HepG2 (cell line): Measurements from ENCODE around the gene SLC36A3. TPM values are rescaled to one million over a fixed set of nuclear protein-coding genes. Genes with fewer than 3 reads are reported as not detected.

Experiments
- ATAC-seq: fragments of 200-7000 bp; cut with Tn5 transposase; 3 replicates; pipeline ENCODE4 v1.9.1; 2020; ENCODE audit warnings: mild to moderate bottlenecking, moderate library complexity
- BruUV-seq: library from RNA; stranded (reverse); fragments of 400-500 nt; replicated peaks from 2 replicates; lab custom pipeline; 2021; lab: Mats Ljungman, UMichigan
- CTCF ChIA-PET: fragments of 300-600 bp; formaldehyde crosslinking; extraction: SDS; loops from one replicate; lab custom pipeline; 2021; ENCODE audit warnings: low total read pairs, inconsistent platforms, low intra/inter-chr PET ratio; lab: Yijun Ruan, JAX
- POLR2A ChIA-PET: fragments of 350-600 bp; sonication (Branson Sonifier 250); formaldehyde crosslinking; loops from one replicate; lab custom pipeline; 2020; ENCODE audit warnings: antibody characterized with exemption, inconsistent platforms; lab: Yijun Ruan, JAX
- DNase-seq: peaks from one replicate; pipeline ENCODE4 v3.0.0-alpha.2; 2015; ENCODE audit warnings: low spot score
- FAIRE-seq: peaks from 3 replicates; lab custom pipeline; 2011; peaks lifted over from hg19 to GRCh38; lab: Jason Lieb, UNC
- H2AFZ ChIP-seq: one replicate; pipeline ENCODE4 v1.6.1; 2011; ENCODE audit warnings: low read length, inconsistent platforms
- H3K27ac ChIP-seq: fragments of 300-600 bp; 3 replicates; pipeline ENCODE4 v1.8.0; 2011; ENCODE audit warnings: mixed run types, mild to moderate bottlenecking, mixed read lengths, low read length, inconsistent platforms; ENCODE audit not compliant: insufficient read depth; ENCODE audit errors: extremely low read length
- H3K27me3 ChIP-seq, 2 experiments: fragments of 200-600 bp in 1 of 2; 2 replicates in 1 of 2; 3 replicates in 1 of 2; pipeline versions ENCODE4 v1.6.0 to v1.8.0; 2011; ENCODE audit warnings: low read length in 2 of 2, mild to moderate bottlenecking in 2 of 2, moderate library complexity in 2 of 2, inconsistent platforms in 1 of 2; ENCODE audit not compliant: insufficient read depth in 2 of 2, control insufficient read depth in 1 of 2
- H3K36me3 ChIP-seq, 2 experiments: fragments of 200-600 bp in 1 of 2; replicated peaks in 1 of 2; 2 replicates in 1 of 2; 3 replicates in 1 of 2; pipeline versions ENCODE4 v1.5.1 to v1.8.0; 2011; ENCODE audit warnings: low read length in 2 of 2, inconsistent platforms in 1 of 2; ENCODE audit not compliant: insufficient read depth in 2 of 2, control insufficient read depth in 1 of 2
- H3K4me1 ChIP-seq: 2 replicates; pipeline ENCODE4 v1.5.1; 2012; ENCODE audit warnings: low read length, inconsistent platforms; ENCODE audit not compliant: insufficient read depth
- H3K4me2 ChIP-seq: 2 replicates; pipeline ENCODE4 v1.6.0; 2011; ENCODE audit warnings: low read depth, low read length, inconsistent platforms
- H3K4me3 ChIP-seq, 3 experiments: fragments of 200-600 bp in 1 of 3; sonication (generic), shearing (Covaris generic) in 1 of 3; replicated peaks in 1 of 3; 2 replicates each; pipeline ENCODE4 v1.5.1; 2011 to 2016; ENCODE audit warnings: low read length in 3 of 3, inconsistent platforms in 2 of 3, low read depth in 2 of 3, mild to moderate bottlenecking in 2 of 3, control low read depth in 1 of 3, mixed read lengths in 1 of 3; ENCODE audit not compliant: insufficient read depth in 1 of 3
- H3K79me2 ChIP-seq: one replicate; pipeline ENCODE4 v1.6.1; 2011; ENCODE audit warnings: low read length, inconsistent platforms; ENCODE audit not compliant: insufficient read depth
- H3K9ac ChIP-seq: 2 replicates; pipeline ENCODE4 v1.6.0; 2011; ENCODE audit warnings: mild to moderate bottlenecking, low read depth, low read length, inconsistent platforms; ENCODE audit not compliant: insufficient read depth
- H3K9me3 ChIP-seq: 2 replicates; pipeline ENCODE4 v1.5.1; 2012; ENCODE audit warnings: mild to moderate bottlenecking, low read length
- H4K20me1 ChIP-seq: 2 replicates; pipeline ENCODE4 v1.6.0; 2011; ENCODE audit warnings: inconsistent platforms, mild to moderate bottlenecking, low read length, moderate library complexity; ENCODE audit not compliant: insufficient read depth
- MBD4 ChIP-seq: IDR thresholded peaks from 2 replicates; pipeline ENCODE4 v1.6.1; 2012; ENCODE audit warnings: low read length, inconsistent platforms, borderline replicate concordance
- NFIB ChIP-seq: sonication (generic); formaldehyde crosslinking; IDR thresholded peaks from 2 replicates; pipeline ENCODE4 v1.9.0; 2021; ENCODE audit warnings: missing genetic modification reagents, mild to moderate bottlenecking, borderline replicate concordance
- NR2F2 ChIP-seq: IDR thresholded peaks from 2 replicates; pipeline ENCODE4 v1.6.1; 2012; ENCODE audit warnings: low read depth, inconsistent platforms, borderline replicate concordance
- POLR2AphosphoS5 ChIP-seq: IDR thresholded peaks from 2 replicates; pipeline ENCODE4 v1.6.1; 2012; ENCODE audit warnings: low read depth, low read length
- RBAK ChIP-seq: sonication (generic); formaldehyde crosslinking; IDR thresholded peaks from 2 replicates; pipeline ENCODE4 v1.5.1; 2020; ENCODE audit warnings: mild to moderate bottlenecking, missing genetic modification reagents
- ZBTB37 ChIP-seq: sonication (generic); formaldehyde crosslinking; IDR thresholded peaks from 2 replicates; pipeline ENCODE4 v1.4.0; 2020; ENCODE audit warnings: mild to moderate bottlenecking, missing genetic modification reagents
- ZNF530 ChIP-seq: sonication (generic); formaldehyde crosslinking; IDR thresholded peaks from 2 replicates; pipeline ENCODE4 v1.5.0; 2020; ENCODE audit warnings: low read depth, mild to moderate bottlenecking, missing genetic modification reagents
- WGBS: methylation state at CpG from one replicate; pipeline ENCODE4 v1.1.6; 2017; ENCODE audit warnings: low lambda C conversion rate; 5-methylcytosine and 5-hydroxymethylcytosine counted together
- in situ Hi-C: cut with HindIII; loops from 2 replicates; pipeline ENCODE4 v1.10.0; 2017; ENCODE audit warnings: low pct_unique_long_range_greater_than_20kb; ENCODE audit not compliant: extremely low pct_ligation_motif_present
- intact Hi-C: fragments of 100-400 bp; cut with micrococcal nuclease; formaldehyde crosslinking; loops from one replicate; pipeline ENCODE4 v1.10.0; 2022; ENCODE audit not compliant: unreplicated experiment
- polyA plus RNA-seq, 8 experiments: library from polyadenylated mRNA; depleted of rRNA in 3 of 8; stranded (reverse) in 7 of 8; unstranded in 1 of 8; fragments of >200 nt; fragmentation: Illumina TruSeq in 4 of 8; extraction: Trizol in 4 of 8; gene quantifications; 2 replicates each; pipeline versions ENCODE4 v1.2.1 to v1.2.3, GENCODE V29; 2011 to 2016; ENCODE audit warnings: low read depth in 4 of 8, missing spikeins in 1 of 8, mixed read lengths in 1 of 8; ENCODE audit not compliant: insufficient read depth in 1 of 8
- total RNA-seq, 5 experiments: library from RNA; depleted of rRNA; stranded (reverse); fragments of >200 nt; fragmentation: Illumina TruSeq; extraction: Trizol; gene quantifications; 2 replicates each; pipeline ENCODE4 v1.2.3, GENCODE V29; 2016; ENCODE audit warnings: low read depth in 1 of 5
- TF ChIP-seq, protein P1 (sequence below): IDR thresholded peaks from 2 replicates; pipeline ENCODE4 v1.6.1; 2016; ENCODE audit warnings: missing biosample characterization, missing genetic modification reagents, low read depth
- TF ChIP-seq, protein P2 (sequence below): sonication (generic); formaldehyde crosslinking; IDR thresholded peaks from 2 replicates; pipeline ENCODE4 v1.8.1; 2023; ENCODE audit warnings: mild to moderate bottlenecking, missing genetic modification reagents, borderline replicate concordance
- TF ChIP-seq, protein P3 (sequence below): sonication (generic); formaldehyde crosslinking; IDR thresholded peaks from 2 replicates; pipeline ENCODE4 v1.8.0; 2022; ENCODE audit warnings: mild to moderate bottlenecking, missing genetic modification reagents
- TF ChIP-seq, protein P4 (sequence below): sonication (generic); formaldehyde crosslinking; IDR thresholded peaks from 2 replicates; pipeline ENCODE4 v1.4.0; 2020; ENCODE audit warnings: mild to moderate bottlenecking, low read depth, missing genetic modification reagents

The SLC36A3 gene
- total and polyA plus RNA-seq, 2 of the 13 experiments (the other 11 are each of a cell fraction or from before 2014, with no cell fraction given) = not detected

GRCh38 chr5:151248651-151249050 lies 54.9 kb downstream of the SLC36A3 start:
- 67% methylated on average over 2 of the region's 2 CpGs for WGBS
- no peak overlapping the region for H3K27ac ChIP-seq
- no peak overlapping the region for H2AFZ ChIP-seq
- H3K9me3 ChIP-seq = no peaks in the 10 kb centered on the region
- peaks cover 18% of the 10 kb centered on the region for H3K4me1 ChIP-seq
- H3K79me2 ChIP-seq = peaks cover 18% of the 10 kb centered on the region
- no peaks in the 10 kb centered on the region for H4K20me1 ChIP-seq
- no peak for DNase-seq
- ChIA-PET CTCF (no interaction called here), POLR2A (no interaction called here)
- H3K9ac ChIP-seq = no peak overlapping the region
- H3K4me3 ChIP-seq = no peak overlapping the region
- no peak for ATAC-seq
- H3K4me2 ChIP-seq = peak overlapping the region; percentile 97; the same call in 1 of the 2 replicates
- H3K27me3 ChIP-seq = no peaks in the 10 kb centered on the region; a peak in 2 of 5 replicates
- intact Hi-C loops = no loop called here
- BruUV-seq = no TSS peak
- no peak for FAIRE-seq
- TF ChIP-seq MBD4 = no peak
- TF ChIP-seq POLR2AphosphoS5 = 0 out of 2 replicates have a peak, but pooled peaks have one; percentile 34
- TF ChIP-seq, protein P1, sequence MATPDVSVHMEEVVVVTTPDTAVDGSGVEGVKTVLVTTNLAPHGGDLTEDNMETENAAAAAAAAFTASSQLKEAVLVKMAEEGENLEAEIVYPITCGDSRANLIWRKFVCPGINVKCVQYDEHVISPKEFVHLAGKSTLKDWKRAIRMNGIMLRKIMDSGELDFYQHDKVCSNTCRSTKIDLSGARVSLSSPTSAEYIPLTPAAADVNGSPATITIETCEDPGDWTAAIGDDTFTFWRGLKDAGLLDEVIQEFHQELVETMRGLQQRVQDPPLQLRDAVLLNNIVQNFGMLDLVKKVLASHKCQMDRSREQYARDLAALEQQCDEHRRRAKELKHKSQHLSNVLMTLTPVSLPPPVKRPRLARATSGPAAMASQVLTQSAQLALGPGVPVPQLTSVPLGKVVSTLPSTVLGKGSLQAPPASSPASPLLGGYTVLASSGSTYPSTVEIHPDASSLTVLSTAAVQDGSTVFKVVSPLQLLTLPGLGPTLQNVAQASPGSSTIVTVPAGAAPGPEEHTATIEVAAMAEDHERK (CRISPR knock-in tag) = no peak
- in situ Hi-C loops = loop anchor here (10.0 kb wide), 1 partner anchor 204 kb away; no protein-coding TSS in a partner anchor
- H3K36me3 ChIP-seq = no peaks in the 10 kb centered on the region

DNA sequence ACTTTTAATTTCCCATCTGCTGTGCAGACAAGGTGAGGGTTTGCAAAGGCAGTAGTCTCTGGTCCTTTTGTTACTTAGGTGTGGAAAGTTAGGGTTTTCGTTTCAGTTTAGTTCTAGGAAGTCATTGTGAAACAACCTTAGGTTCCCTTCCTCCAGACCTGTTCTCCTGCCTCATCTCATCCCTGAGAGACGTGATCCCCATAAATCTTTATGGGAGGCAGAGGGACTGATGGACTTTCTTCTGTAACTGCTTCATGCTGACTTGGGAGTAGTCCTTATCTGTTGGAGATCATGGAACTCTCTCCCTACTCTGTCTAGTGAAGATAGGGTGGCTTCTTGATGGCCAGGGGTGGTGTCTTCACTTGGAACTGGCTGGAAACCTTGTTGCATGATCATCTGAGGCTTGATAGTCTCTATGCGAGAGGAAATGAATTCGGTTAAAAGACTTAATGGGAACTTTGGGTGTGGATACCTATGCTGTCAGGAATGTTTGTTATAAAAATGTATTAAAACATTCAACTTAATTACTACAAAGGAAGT lies 57.8 kb downstream of the SLC36A3 start:
- Histone ChIP-seq H3K27ac (no peak overlapping the region), H3K4me2 (no peak overlapping the region), H3K9ac (no peak overlapping the region), H3K36me3 (no peaks in the 10 kb centered on the region), H3K4me1 (peaks cover 18% of the 10 kb centered on the region), H3K27me3 (peaks cover 0 to 2% of the 10 kb centered on the region in 2 experiments; a peak in 1 of 5 replicates), H2AFZ (no peak overlapping the region), H3K9me3 (no peaks in the 10 kb centered on the region), H3K79me2 (peaks cover 12% of the 10 kb centered on the region), H4K20me1 (no peaks in the 10 kb centered on the region), H3K4me3 (no peak overlapping the region)
- 72% methylated on average over 4 of the region's 4 CpGs for WGBS
- DNase-seq (no peak), ATAC-seq (no peak), FAIRE-seq (no peak)
- in situ Hi-C loops = loop anchor here (10.0 kb wide), 1 partner anchor 201 kb away; no protein-coding TSS in a partner anchor
- no TSS peak for BruUV-seq
- ChIA-PET POLR2A (no interaction called here), CTCF (no interaction called here)
- intact Hi-C loops = no loop called here
- TF ChIP-seq NR2F2 = no peak
- TF ChIP-seq, protein P2, sequence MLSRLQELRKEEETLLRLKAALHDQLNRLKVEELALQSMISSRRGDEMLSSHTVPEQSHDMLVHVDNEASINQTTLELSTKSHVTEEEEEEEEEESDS (CRISPR knock-in tag) = no peak
- TF ChIP-seq, protein P3, sequence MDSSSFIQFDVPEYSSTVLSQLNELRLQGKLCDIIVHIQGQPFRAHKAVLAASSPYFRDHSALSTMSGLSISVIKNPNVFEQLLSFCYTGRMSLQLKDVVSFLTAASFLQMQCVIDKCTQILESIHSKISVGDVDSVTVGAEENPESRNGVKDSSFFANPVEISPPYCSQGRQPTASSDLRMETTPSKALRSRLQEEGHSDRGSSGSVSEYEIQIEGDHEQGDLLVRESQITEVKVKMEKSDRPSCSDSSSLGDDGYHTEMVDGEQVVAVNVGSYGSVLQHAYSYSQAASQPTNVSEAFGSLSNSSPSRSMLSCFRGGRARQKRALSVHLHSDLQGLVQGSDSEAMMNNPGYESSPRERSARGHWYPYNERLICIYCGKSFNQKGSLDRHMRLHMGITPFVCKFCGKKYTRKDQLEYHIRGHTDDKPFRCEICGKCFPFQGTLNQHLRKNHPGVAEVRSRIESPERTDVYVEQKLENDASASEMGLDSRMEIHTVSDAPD = no peak
- TF ChIP-seq ZNF530 = no peak
- TF ChIP-seq, protein P4, sequence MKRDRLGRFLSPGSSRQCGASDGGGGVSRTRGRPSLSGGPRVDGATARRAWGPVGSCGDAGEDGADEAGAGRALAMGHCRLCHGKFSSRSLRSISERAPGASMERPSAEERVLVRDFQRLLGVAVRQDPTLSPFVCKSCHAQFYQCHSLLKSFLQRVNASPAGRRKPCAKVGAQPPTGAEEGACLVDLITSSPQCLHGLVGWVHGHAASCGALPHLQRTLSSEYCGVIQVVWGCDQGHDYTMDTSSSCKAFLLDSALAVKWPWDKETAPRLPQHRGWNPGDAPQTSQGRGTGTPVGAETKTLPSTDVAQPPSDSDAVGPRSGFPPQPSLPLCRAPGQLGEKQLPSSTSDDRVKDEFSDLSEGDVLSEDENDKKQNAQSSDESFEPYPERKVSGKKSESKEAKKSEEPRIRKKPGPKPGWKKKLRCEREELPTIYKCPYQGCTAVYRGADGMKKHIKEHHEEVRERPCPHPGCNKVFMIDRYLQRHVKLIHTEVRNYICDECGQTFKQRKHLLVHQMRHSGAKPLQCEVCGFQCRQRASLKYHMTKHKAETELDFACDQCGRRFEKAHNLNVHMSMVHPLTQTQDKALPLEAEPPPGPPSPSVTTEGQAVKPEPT (CRISPR knock-in tag) = no peak
- TF ChIP-seq NFIB (CRISPR knock-in tag) = no peak
- TF ChIP-seq ZBTB37 (CRISPR knock-in tag) = no peak
- TF ChIP-seq RBAK (CRISPR knock-in tag) = no peak
